Measurements from ENCODE around the gene HYKK. TPM values are rescaled to one million over a fixed set of nuclear protein-coding genes. Genes with fewer than 3 reads are reported as not detected.

Gene HYKK
- total RNA-seq, 1 donor from 2014 or later = 4.3 TPM

GRCh38 chr15:78479650-78480049, 27.7 kb upstream of the HYKK start:
- no peak for DNase-seq (ENCODE audit: low spot score, unreplicated experiment)
- Mint-ChIP-seq H3K27me3 (no peaks in the 10 kb centered on the region), H3K36me3 (ENCODE audit: insufficient read depth) (peaks cover 18% of the 10 kb centered on the region), H3K9me3 (ENCODE audit: low read depth) (no peaks in the 10 kb centered on the region), H3K4me3 (ENCODE audit: low read depth) (no peak overlapping the region), H3K4me1 (ENCODE audit: low read depth) (no peaks in the 10 kb centered on the region), H3K27ac (peak overlapping the region; percentile 41)
- TF ChIP-seq CTCF (IDR thresholded peaks at IDR 0.05; ENCODE audit: unreplicated experiment) = no peak

DNA sequence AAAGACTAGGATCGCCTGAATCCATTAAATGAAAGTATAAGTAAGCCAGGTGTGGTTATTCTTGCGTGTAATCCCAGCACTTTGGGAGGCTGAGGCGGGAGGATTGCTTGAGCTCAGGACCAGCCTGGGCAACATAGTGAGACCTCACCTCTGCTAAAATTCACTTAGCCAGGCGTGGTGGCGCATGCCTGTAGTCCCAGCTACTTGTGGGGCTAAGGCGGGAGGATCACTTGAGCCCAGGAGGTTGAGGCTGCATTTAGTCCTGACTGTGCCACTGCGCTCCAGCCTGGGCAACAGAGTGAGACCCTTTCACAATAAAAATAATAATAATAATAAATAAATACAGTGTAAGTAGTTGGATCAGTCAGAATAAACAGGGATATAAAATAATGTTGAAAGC, 25.5 kb upstream of the HYKK start:
- no peak overlapping the region for H3K4me3 Mint-ChIP-seq (ENCODE audit: low read depth)
- TF ChIP-seq CTCF (IDR thresholded peaks at IDR 0.05; ENCODE audit: unreplicated experiment) = no peak
- H3K36me3 Mint-ChIP-seq (ENCODE audit: insufficient read depth) = peaks cover 22% of the 10 kb centered on the region
- H3K27ac Mint-ChIP-seq = peak overlapping the region; percentile 73
- no peaks in the 10 kb centered on the region for H3K4me1 Mint-ChIP-seq (ENCODE audit: low read depth)
- no peak for DNase-seq (ENCODE audit: low spot score, unreplicated experiment)
- H3K9me3 Mint-ChIP-seq (ENCODE audit: low read depth) = no peaks in the 10 kb centered on the region
- no peaks in the 10 kb centered on the region for H3K27me3 Mint-ChIP-seq

DNA sequence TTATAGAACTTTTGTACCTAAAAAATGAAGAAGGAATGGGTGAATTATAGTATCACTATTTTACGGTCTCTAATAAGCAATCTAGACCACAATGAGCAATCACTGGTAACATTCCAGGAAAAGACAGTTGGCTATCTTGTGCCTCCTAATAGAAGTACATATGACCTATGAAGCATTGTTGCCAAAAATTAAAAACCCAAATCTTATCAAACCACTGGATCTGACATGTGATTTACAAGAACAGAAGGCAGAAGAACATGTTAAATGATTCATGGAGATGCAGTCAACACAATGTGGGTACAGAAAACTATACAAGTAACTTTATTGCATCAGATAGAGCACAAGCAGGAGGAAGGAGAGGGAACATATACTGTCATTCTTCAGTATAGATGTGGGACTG, 14.5 kb upstream of the HYKK start:
- Mint-ChIP-seq H3K27ac (peak overlapping the region; percentile 34), H3K9me3 (ENCODE audit: low read depth) (no peaks in the 10 kb centered on the region), H3K4me3 (ENCODE audit: low read depth) (no peak overlapping the region), H3K36me3 (ENCODE audit: insufficient read depth) (peaks cover 38% of the 10 kb centered on the region), H3K27me3 (no peaks in the 10 kb centered on the region), H3K4me1 (ENCODE audit: low read depth) (no peaks in the 10 kb centered on the region)
- no peak for TF ChIP-seq CTCF (IDR thresholded peaks at IDR 0.05; ENCODE audit: unreplicated experiment)
- no peak for DNase-seq (ENCODE audit: low spot score, unreplicated experiment)

- no peak overlapping the region for H3K27ac Mint-ChIP-seq
- no peak for DNase-seq (ENCODE audit: low spot score, unreplicated experiment)
- H3K4me3 Mint-ChIP-seq (ENCODE audit: low read depth) = no peak overlapping the region
- H3K9me3 Mint-ChIP-seq (ENCODE audit: low read depth) = peaks cover 4% of the 10 kb centered on the region
- no peaks in the 10 kb centered on the region for H3K4me1 Mint-ChIP-seq (ENCODE audit: low read depth)
- no peaks in the 10 kb centered on the region for H3K27me3 Mint-ChIP-seq
- TF ChIP-seq CTCF (IDR thresholded peaks at IDR 0.05; ENCODE audit: unreplicated experiment) = no peak
- peaks cover 24% of the 10 kb centered on the region for H3K36me3 Mint-ChIP-seq (ENCODE audit: insufficient read depth)
Measured at GRCh38 chr15:78501857-78502256, 5.5 kb upstream of the HYKK start.

DNA sequence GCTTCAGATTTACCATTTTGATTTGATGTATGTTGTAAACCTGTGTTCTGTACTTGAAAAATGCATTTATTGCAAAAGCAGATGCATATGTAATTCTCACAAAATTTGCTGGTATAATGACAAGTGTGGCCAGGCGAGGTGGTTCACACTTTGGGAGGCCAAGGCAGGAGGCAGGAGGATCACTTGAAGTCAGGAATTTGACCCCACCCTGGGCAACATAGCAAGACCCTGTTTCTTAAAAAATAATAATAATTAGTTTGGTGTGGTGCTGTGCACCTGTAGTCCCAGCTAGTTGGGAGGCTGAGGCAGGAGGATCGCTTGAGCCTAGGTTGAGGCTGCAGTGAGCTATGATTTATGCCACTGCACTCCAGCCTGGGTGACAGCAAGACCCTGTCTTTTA, 4.7 kb upstream of the HYKK start:
- Mint-ChIP-seq H3K27ac (no peak overlapping the region), H3K27me3 (no peaks in the 10 kb centered on the region), H3K4me1 (ENCODE audit: low read depth) (no peaks in the 10 kb centered on the region), H3K9me3 (ENCODE audit: low read depth) (peaks cover 4% of the 10 kb centered on the region), H3K4me3 (ENCODE audit: low read depth) (no peak overlapping the region), H3K36me3 (ENCODE audit: insufficient read depth) (peaks cover 21% of the 10 kb centered on the region)
- TF ChIP-seq CTCF (IDR thresholded peaks at IDR 0.05; ENCODE audit: unreplicated experiment) = no peak
- no peak for DNase-seq (ENCODE audit: low spot score, unreplicated experiment)
